ENCODE results near the gene UGGT1. TPM values are rescaled to one million over a fixed set of nuclear protein-coding genes. Genes with fewer than 3 reads are reported as not detected.

UGGT1 gene
- polyA plus RNA-seq, 2 of the 4 experiments (the other 2 are of a cell fraction), result 24.2 to 56.4 TPM

DNA sequence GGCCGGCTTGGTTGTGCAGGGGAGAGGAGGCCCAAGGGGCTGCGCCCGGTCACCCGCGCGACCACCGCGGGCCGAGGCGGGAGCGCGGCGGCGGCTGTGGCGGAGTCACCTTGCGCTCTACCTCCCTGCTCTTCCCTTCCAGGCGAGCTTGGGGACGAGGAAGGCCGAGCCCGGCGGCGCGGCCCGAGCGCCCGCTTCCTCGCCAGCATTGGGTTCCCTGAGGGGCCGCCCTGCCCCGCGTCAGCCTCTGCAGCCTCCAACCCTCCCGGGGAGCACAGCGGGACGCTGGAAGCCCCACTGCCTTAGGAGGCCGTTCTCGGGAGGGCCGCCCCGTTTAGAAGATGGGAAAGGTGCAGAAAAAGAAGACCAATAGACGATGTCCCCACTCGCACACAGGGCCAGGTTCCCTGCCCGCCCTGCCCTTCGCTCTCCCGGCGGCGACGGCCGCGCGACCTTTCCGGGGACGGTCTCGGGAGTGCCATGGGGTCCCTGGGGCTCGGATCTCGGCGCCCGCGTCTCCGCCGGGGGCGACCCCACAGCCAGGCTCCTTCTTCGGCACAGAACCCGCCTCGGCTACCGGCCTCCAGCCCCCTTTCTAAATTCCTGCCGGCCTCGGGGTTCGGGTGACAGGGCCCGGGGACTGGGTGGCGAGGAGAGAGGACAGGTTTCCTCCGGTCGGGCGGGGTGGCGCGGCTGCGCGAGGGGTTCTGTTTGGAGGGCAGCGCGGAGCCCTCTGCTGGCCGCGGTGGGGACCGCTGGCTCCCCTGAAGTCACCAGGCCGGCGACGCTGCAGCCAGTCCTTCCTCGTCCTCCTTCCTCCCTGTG is 142.2 kb downstream of the UGGT1 start:
- no peaks in the 10 kb centered on the region for H3K9me3 ChIP-seq
- WGBS (ENCODE audit: missing lambda C conversion rate), result under 1% methylated on average over 14 of the region's 84 CpGs
- peak overlapping the region; percentile 68 for H3K4me3 ChIP-seq
- ChIA-PET POLR2A (no interaction called here), CTCF (interaction anchor here (0.8 to 5.2 kb wide), 9 partner anchors 12 to 355 kb away, joined by 3 to 35 read pairs (median 3); no protein-coding TSS in a partner anchor)
- DNase-seq (ENCODE audit: low read depth in 1 of 2, low spot score in 1 of 2) (peak; percentile 82 to 89), ATAC-seq (peak; percentile 96 to 97), FAIRE-seq (no peak)
- H3K4me2 ChIP-seq, result peak overlapping the region; percentile 85
- H3K27ac ChIP-seq, result peak overlapping the region; percentile 72 to 84
- TF ChIP-seq, protein P1, sequence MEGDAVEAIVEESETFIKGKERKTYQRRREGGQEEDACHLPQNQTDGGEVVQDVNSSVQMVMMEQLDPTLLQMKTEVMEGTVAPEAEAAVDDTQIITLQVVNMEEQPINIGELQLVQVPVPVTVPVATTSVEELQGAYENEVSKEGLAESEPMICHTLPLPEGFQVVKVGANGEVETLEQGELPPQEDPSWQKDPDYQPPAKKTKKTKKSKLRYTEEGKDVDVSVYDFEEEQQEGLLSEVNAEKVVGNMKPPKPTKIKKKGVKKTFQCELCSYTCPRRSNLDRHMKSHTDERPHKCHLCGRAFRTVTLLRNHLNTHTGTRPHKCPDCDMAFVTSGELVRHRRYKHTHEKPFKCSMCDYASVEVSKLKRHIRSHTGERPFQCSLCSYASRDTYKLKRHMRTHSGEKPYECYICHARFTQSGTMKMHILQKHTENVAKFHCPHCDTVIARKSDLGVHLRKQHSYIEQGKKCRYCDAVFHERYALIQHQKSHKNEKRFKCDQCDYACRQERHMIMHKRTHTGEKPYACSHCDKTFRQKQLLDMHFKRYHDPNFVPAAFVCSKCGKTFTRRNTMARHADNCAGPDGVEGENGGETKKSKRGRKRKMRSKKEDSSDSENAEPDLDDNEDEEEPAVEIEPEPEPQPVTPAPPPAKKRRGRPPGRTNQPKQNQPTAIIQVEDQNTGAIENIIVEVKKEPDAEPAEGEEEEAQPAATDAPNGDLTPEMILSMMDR (IDR thresholded peaks at IDR 0.05), result peak; percentile 68
- TF ChIP-seq, protein P2, sequence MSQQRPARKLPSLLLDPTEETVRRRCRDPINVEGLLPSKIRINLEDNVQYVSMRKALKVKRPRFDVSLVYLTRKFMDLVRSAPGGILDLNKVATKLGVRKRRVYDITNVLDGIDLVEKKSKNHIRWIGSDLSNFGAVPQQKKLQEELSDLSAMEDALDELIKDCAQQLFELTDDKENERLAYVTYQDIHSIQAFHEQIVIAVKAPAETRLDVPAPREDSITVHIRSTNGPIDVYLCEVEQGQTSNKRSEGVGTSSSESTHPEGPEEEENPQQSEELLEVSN (IDR thresholded peaks at IDR 0.05; ENCODE audit: borderline replicate concordance, low read depth), result peak; percentile 13; the same call in 1 of the 2 replicates
- TF ChIP-seq ZSCAN20 (CRISPR knock-in tag; IDR thresholded peaks at IDR 0.05), result no peak
- peak; percentile 20; the same call in 1 of the 2 replicates for TF ChIP-seq RNF2 (IDR thresholded peaks at IDR 0.05; ENCODE audit: borderline replicate concordance, low read depth)
- TF ChIP-seq SMC3 (IDR thresholded peaks at IDR 0.05), result peak; percentile 85
- TF ChIP-seq POLR2A (IDR thresholded peaks at IDR 0.05; ENCODE audit: low read length), result 0 out of 2 replicates have a peak, but pooled peaks have one; percentile 13
- TF ChIP-seq MAX (IDR thresholded peaks at IDR 0.05), result peak; percentile 61; the same call in 1 of the 2 replicates
- peak; percentile 54 to 66 for TF ChIP-seq RAD21 (conservative IDR thresholded peaks at IDR 0.05 in 1 of 2, IDR thresholded peaks at IDR 0.05 in 1 of 2)
- TF ChIP-seq HOXB5 (CRISPR knock-in tag; IDR thresholded peaks at IDR 0.05), result no peak
- no peak for TF ChIP-seq KDM1A (IDR thresholded peaks at IDR 0.05; ENCODE audit: low read depth)
- peak in 1 of 2 experiments; percentile 28; a peak in 1 of 5 replicates for TF ChIP-seq JUN (IDR thresholded peaks at IDR 0.05)
- TF ChIP-seq ZFP36 (IDR thresholded peaks at IDR 0.05; ENCODE audit: borderline replicate concordance, partially characterized antibody), result no peak
- H3K4me1 ChIP-seq, result 0 out of 3 replicates have a peak, but pooled peaks cover 4% of the 10 kb centered on the region

- FAIRE-seq, result no peak
- no peaks in the 10 kb centered on the region for H3K9me3 ChIP-seq
- 35% methylated on average over 11 of the region's 11 CpGs for WGBS (ENCODE audit: missing lambda C conversion rate)
- peak overlapping the region; percentile 85 for H3K4me2 ChIP-seq
- 0 out of 3 replicates have a peak, but pooled peaks cover 3% of the 10 kb centered on the region for H3K4me1 ChIP-seq
- 0 out of 6 replicates have a peak, but pooled peaks of 1 of the 2 experiments have one; percentile 1 for ATAC-seq
- ChIA-PET POLR2A (no interaction called here), CTCF (interaction anchor here (0.6 to 5.2 kb wide), 11 partner anchors 9 to 356 kb away, joined by 3 to 35 read pairs (median 4); no protein-coding TSS in a partner anchor)
- TF ChIP-seq, protein P1 (IDR thresholded peaks at IDR 0.05), result no peak
- no peak for TF ChIP-seq CBX2 (IDR thresholded peaks at IDR 0.05; ENCODE audit: borderline replicate concordance, low read depth)
- TF ChIP-seq ELK1 (IDR thresholded peaks at IDR 0.05; ENCODE audit: low read depth, low read length), result no peak
- no peak for TF ChIP-seq ZNF302 (CRISPR knock-in tag; IDR thresholded peaks at IDR 0.05)
- TF ChIP-seq BHLHE40 (IDR thresholded peaks at IDR 0.05; ENCODE audit: low read depth, low read length), result no peak
- TF ChIP-seq SMC3 (IDR thresholded peaks at IDR 0.05), result no peak
- no peak for TF ChIP-seq HEYL (CRISPR knock-in tag; IDR thresholded peaks at IDR 0.05)
- TF ChIP-seq EHMT2 (IDR thresholded peaks at IDR 0.05; ENCODE audit: low read depth), result no peak
- no peak for TF ChIP-seq FOXS1 (CRISPR knock-in tag; IDR thresholded peaks at IDR 0.05)
- no peak for TF ChIP-seq SREBF2 (IDR thresholded peaks at IDR 0.05)
- no peak for TF ChIP-seq POLR2AphosphoS2 (conservative IDR thresholded peaks at IDR 0.05; ENCODE audit: low read length)
- no peak for TF ChIP-seq GATA3 (IDR thresholded peaks at IDR 0.05; ENCODE audit: borderline replicate concordance)
- no peak for TF ChIP-seq REST (IDR thresholded peaks at IDR 0.05)
- no peak for TF ChIP-seq TP53 (CRISPR knock-in tag; IDR thresholded peaks at IDR 0.05)
- no peak for DNase-seq (ENCODE audit: low read depth in 1 of 2, low spot score in 1 of 2)
- no peak overlapping the region for H3K27ac ChIP-seq
- H3K4me3 ChIP-seq, result no peak overlapping the region; the same call in 2 of the 3 replicates
Observed at GRCh38 chr2:128233790-128234395, 142.9 kb downstream of the UGGT1 start.

All from A549 (cell line).